H9 (cell line): Measurements from ENCODE around the gene GRIN2A. TPM values are rescaled to one million over a fixed set of nuclear protein-coding genes. Genes with fewer than 3 reads are reported as not detected.

Source experiments
- DNase-seq: peaks from one replicate; pipeline ENCODE4 v3.0.0-alpha.2; 2017
- H2AFZ ChIP-seq: one replicate; pipeline ENCODE4 v1.6.1; 2013; ENCODE audit warnings: mild to moderate bottlenecking, low read length, control low read depth, moderate library complexity
- H2AK5ac ChIP-seq: 2 replicates; pipeline ENCODE4 v1.6.1; 2013; ENCODE audit warnings: low read length, control low read depth, mixed read lengths; ENCODE audit not compliant: insufficient read length
- H2BK120ac ChIP-seq: one replicate; pipeline ENCODE4 v1.6.1; 2013; ENCODE audit warnings: low read depth, mild to moderate bottlenecking, low read length, control low read depth, inconsistent platforms; ENCODE audit not compliant: poor library complexity, severe bottlenecking
- H2BK12ac ChIP-seq: 2 replicates; pipeline ENCODE4 v1.6.1; 2013; ENCODE audit warnings: low read length, control low read depth, mixed read lengths, low read depth; ENCODE audit not compliant: insufficient read length
- H2BK15ac ChIP-seq: 2 replicates; pipeline ENCODE4 v1.6.1; 2013; ENCODE audit warnings: low read depth, low read length, control low read depth
- H2BK20ac ChIP-seq: one replicate; pipeline ENCODE4 v1.6.1; 2013; ENCODE audit warnings: low read depth, mild to moderate bottlenecking, low read length, control low read depth, inconsistent platforms; ENCODE audit not compliant: poor library complexity, severe bottlenecking
- H2BK5ac ChIP-seq: 2 replicates; pipeline ENCODE4 v1.6.1; 2013; ENCODE audit warnings: low read length, control low read depth, mixed read lengths; ENCODE audit not compliant: insufficient read length
- H3K14ac ChIP-seq: 2 replicates; pipeline ENCODE4 v1.6.1; 2013; ENCODE audit warnings: low read length, control low read depth; ENCODE audit not compliant: insufficient read depth
- H3K18ac ChIP-seq: 2 replicates; pipeline ENCODE4 v1.6.1; 2013; ENCODE audit warnings: low read depth, mild to moderate bottlenecking, mixed read lengths, low read length, control low read depth; ENCODE audit not compliant: insufficient read length
- H3K23ac ChIP-seq: 2 replicates; pipeline ENCODE4 v1.6.1; 2013; ENCODE audit warnings: low read length, control low read depth, mixed read lengths, low read depth; ENCODE audit not compliant: insufficient read length
- H3K23me2 ChIP-seq: 2 replicates; pipeline ENCODE4 v1.6.1; 2013; ENCODE audit warnings: low read depth, mild to moderate bottlenecking, mixed read lengths, low read length, control low read depth; ENCODE audit not compliant: insufficient read length, poor library complexity, severe bottlenecking
- H3K27ac ChIP-seq: 2 replicates; pipeline ENCODE4 v1.5.1; 2013; ENCODE audit warnings: low read length, control low read depth, mixed read lengths, low read depth; ENCODE audit not compliant: insufficient read length
- H3K27me3 ChIP-seq: 2 replicates; pipeline ENCODE4 v1.6.1; 2013; ENCODE audit warnings: low read length, control low read depth, inconsistent platforms; ENCODE audit not compliant: insufficient read depth
- H3K4ac ChIP-seq: 2 replicates; pipeline ENCODE4 v1.6.1; 2013; ENCODE audit warnings: low read depth, mild to moderate bottlenecking, control low read depth, inconsistent platforms, low read length, moderate library complexity
- H3K4me1 ChIP-seq: 2 replicates; pipeline ENCODE4 v1.6.1; 2013; ENCODE audit warnings: low read length, control low read depth, inconsistent platforms; ENCODE audit not compliant: insufficient read depth
- H3K4me2 ChIP-seq: 2 replicates; pipeline ENCODE4 v1.6.1; 2013; ENCODE audit warnings: low read length, control low read depth, mixed read lengths; ENCODE audit not compliant: insufficient read length, insufficient read depth
- H3K56ac ChIP-seq: 2 replicates; pipeline ENCODE4 v1.6.1; 2013; ENCODE audit warnings: low read depth, mild to moderate bottlenecking, mixed read lengths, low read length, control low read depth; ENCODE audit not compliant: insufficient read length
- H3K79me1 ChIP-seq: 2 replicates; pipeline ENCODE4 v1.6.1; 2013; ENCODE audit warnings: low read depth, mild to moderate bottlenecking, moderate library complexity, low read length, control low read depth, inconsistent platforms; ENCODE audit not compliant: insufficient read depth, poor library complexity, severe bottlenecking
- H3K79me2 ChIP-seq: 2 replicates; pipeline ENCODE4 v1.6.1; 2013; ENCODE audit warnings: low read length, control low read depth, inconsistent platforms; ENCODE audit not compliant: insufficient read depth
- H3K9ac ChIP-seq: 2 replicates; pipeline ENCODE4 v1.6.1; 2013; ENCODE audit warnings: low read length, control low read depth, mixed read lengths; ENCODE audit not compliant: insufficient read length; ENCODE audit errors: extremely low read depth
- H3K9me3 ChIP-seq: one replicate; pipeline ENCODE4 v1.6.1; 2013; ENCODE audit warnings: low read depth, low read length, inconsistent platforms; ENCODE audit not compliant: control insufficient read depth
- H3T11ph ChIP-seq: one replicate; pipeline ENCODE4 v1.6.1; 2013; ENCODE audit warnings: mild to moderate bottlenecking, low read length, control low read depth, inconsistent platforms
- H4K20me1 ChIP-seq: one replicate; pipeline ENCODE4 v1.6.1; 2013; ENCODE audit not compliant: control insufficient read depth, insufficient read length, insufficient read depth
- H4K5ac ChIP-seq: 2 replicates; pipeline ENCODE4 v1.6.1; 2013; ENCODE audit warnings: low read depth, mild to moderate bottlenecking, mixed read lengths, low read length, control low read depth; ENCODE audit not compliant: insufficient read length
- H4K8ac ChIP-seq: replicated peaks from 2 replicates; pipeline ENCODE4 v1.6.1; 2013; ENCODE audit warnings: low read length, control low read depth, mixed read lengths, low read depth; ENCODE audit not compliant: insufficient read length
- H4K91ac ChIP-seq: 2 replicates; pipeline ENCODE4 v1.6.1; 2013; ENCODE audit warnings: low read depth, mild to moderate bottlenecking, moderate library complexity, mixed read lengths, low read length, control low read depth; ENCODE audit not compliant: insufficient read length
- H3K27ac Mint-ChIP-seq, 3 experiments: 2 replicates in 2 of 3; 3 replicates in 1 of 3; pipeline ENCODE4 v1.8.0; 2020 to 2021; ENCODE audit warnings: mixed read lengths in 3 of 3, mild to moderate bottlenecking in 1 of 3, moderate library complexity in 1 of 3
- H3K27me3 Mint-ChIP-seq: 2 replicates; pipeline ENCODE4 v1.8.0; 2021; ENCODE audit warnings: low read depth, mild to moderate bottlenecking, moderate library complexity, mixed read lengths
- H3K36me3 Mint-ChIP-seq, 3 experiments: 2 replicates in 2 of 3; 3 replicates in 1 of 3; pipeline ENCODE4 v1.8.0; 2020 to 2021; ENCODE audit warnings: low read depth in 3 of 3, mixed read lengths in 3 of 3; ENCODE audit not compliant: insufficient read depth in 1 of 3
- H3K4me1 Mint-ChIP-seq, 2 experiments: 2 replicates each; pipeline ENCODE4 v1.8.0; 2020; ENCODE audit warnings: mixed read lengths in 2 of 2
- H3K4me3 Mint-ChIP-seq, 2 experiments: 2 replicates in 1 of 2; 3 replicates in 1 of 2; pipeline ENCODE4 v1.8.0; 2020 to 2021; ENCODE audit warnings: mild to moderate bottlenecking in 2 of 2, mixed read lengths in 2 of 2, moderate library complexity in 1 of 2
- H3K9me3 Mint-ChIP-seq, 2 experiments: 2 replicates in 1 of 2; 3 replicates in 1 of 2; pipeline ENCODE4 v1.8.0; 2020; ENCODE audit warnings: mild to moderate bottlenecking in 2 of 2, mixed read lengths in 2 of 2, moderate library complexity in 1 of 2
- WGBS: extraction: QIAGEN DNeasy Blood & Tissue Kit; methylation state at CpG from one replicate; pipeline ENCODE4 v1.1.7; 2013; ENCODE audit warnings: missing lambda C conversion rate, low lambda C conversion rate, mixed read lengths; ENCODE audit not compliant: insufficient read length; ENCODE audit errors: extremely low coverage; 5-methylcytosine and 5-hydroxymethylcytosine counted together
- total RNA-seq: library from RNA; stranded (reverse); gene quantifications from 2 replicates; pipeline ENCODE4 v1.2.1, GENCODE V29; 2021
- TF ChIP-seq, protein P1 (sequence below): fragments of 200-600 bp; sonication (generic); conservative IDR thresholded peaks from 3 replicates; pipeline ENCODE4 v1.8.0; 2021; ENCODE audit warnings: antibody characterized with exemption, mild to moderate bottlenecking

The GRIN2A gene
- total RNA-seq, 1 experiment from 2014 or later, result 1.5 TPM

DNA sequence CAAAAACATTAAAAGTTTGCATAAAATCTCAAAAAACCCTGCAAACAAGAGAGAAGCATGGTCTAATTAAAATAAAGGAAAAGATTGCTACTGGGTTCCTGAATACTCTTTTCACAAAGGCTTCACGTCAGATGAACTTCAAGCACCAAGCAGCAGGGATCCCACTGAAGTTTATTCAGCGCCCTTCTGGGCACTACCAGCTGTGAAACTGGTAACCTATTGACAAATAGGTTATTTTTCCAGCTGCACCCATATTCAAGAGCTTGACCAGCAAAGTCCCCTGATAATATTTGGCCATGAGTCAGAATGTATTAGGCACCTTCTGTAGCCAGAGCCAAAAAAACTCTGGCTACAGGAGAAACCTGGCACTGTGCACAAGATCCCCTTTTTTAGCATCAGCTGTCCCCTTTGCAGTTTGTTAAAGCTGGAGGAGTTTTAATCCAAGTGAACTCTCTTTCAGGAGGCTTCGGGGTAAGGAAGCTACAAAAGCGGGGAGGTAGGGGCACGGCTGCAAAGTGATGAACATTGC, 60.3 kb downstream of the GRIN2A start:
- no peak overlapping the region; a peak in 1 of 7 replicates for H3K27ac Mint-ChIP-seq

More for the DNA sequence above, 60.3 kb downstream of the GRIN2A start:
- H3K4me1 Mint-ChIP-seq, result peaks cover 15 to 17% of the 10 kb centered on the region in 2 experiments
- no peak overlapping the region for H4K91ac ChIP-seq
- no peak overlapping the region for H3T11ph ChIP-seq
- H3K9ac ChIP-seq, result no peak overlapping the region
- DNase-seq, result no peak
- no peak overlapping the region for H3K4ac ChIP-seq
- no peaks in the 10 kb centered on the region for H3K23me2 ChIP-seq
- TF ChIP-seq, protein P1, sequence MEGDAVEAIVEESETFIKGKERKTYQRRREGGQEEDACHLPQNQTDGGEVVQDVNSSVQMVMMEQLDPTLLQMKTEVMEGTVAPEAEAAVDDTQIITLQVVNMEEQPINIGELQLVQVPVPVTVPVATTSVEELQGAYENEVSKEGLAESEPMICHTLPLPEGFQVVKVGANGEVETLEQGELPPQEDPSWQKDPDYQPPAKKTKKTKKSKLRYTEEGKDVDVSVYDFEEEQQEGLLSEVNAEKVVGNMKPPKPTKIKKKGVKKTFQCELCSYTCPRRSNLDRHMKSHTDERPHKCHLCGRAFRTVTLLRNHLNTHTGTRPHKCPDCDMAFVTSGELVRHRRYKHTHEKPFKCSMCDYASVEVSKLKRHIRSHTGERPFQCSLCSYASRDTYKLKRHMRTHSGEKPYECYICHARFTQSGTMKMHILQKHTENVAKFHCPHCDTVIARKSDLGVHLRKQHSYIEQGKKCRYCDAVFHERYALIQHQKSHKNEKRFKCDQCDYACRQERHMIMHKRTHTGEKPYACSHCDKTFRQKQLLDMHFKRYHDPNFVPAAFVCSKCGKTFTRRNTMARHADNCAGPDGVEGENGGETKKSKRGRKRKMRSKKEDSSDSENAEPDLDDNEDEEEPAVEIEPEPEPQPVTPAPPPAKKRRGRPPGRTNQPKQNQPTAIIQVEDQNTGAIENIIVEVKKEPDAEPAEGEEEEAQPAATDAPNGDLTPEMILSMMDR, result no peak
- H2BK5ac ChIP-seq, result no peak overlapping the region
- no peaks in the 10 kb centered on the region for H3K27me3 ChIP-seq
- no peak overlapping the region for H3K56ac ChIP-seq
- H3K79me1 ChIP-seq, result no peaks in the 10 kb centered on the region
- no peaks in the 10 kb centered on the region for H3K79me2 ChIP-seq
- H3K9me3 Mint-ChIP-seq, result no peaks in the 10 kb centered on the region
- no peak overlapping the region for H2BK120ac ChIP-seq
- no peak overlapping the region for H3K4me3 Mint-ChIP-seq
- no peak overlapping the region for H2AFZ ChIP-seq
- no peaks in the 10 kb centered on the region for H4K20me1 ChIP-seq
- H4K5ac ChIP-seq, result no peak overlapping the region
- no CpG with 5 or more reads among the region's 5 CpGs for WGBS
- H3K9me3 ChIP-seq, result no peaks in the 10 kb centered on the region
- no peak overlapping the region for H2BK20ac ChIP-seq
- H3K18ac ChIP-seq, result no peak overlapping the region
- no peak overlapping the region for H4K8ac ChIP-seq
- peaks cover 5% of the 10 kb centered on the region; the same call in 1 of the 2 replicates for H3K27me3 Mint-ChIP-seq
- H2BK12ac ChIP-seq, result no peak overlapping the region
- no peak overlapping the region for H3K27ac ChIP-seq
- no peak overlapping the region for H2AK5ac ChIP-seq
- no peaks in the 10 kb centered on the region; the same call in 1 of the 2 replicates for H3K4me1 ChIP-seq
- H3K14ac ChIP-seq, result no peak overlapping the region
- H2BK15ac ChIP-seq, result no peak overlapping the region
- no peak overlapping the region for H3K4me2 ChIP-seq
- no peak overlapping the region for H3K23ac ChIP-seq
- H3K36me3 Mint-ChIP-seq, result no peaks in the 10 kb centered on the region
